Measurements from ENCODE around the gene C2orf92. TPM values are rescaled to one million over a fixed set of nuclear protein-coding genes. Genes with fewer than 3 reads are reported as not detected.

Gene C2orf92
- polyA plus RNA-seq, 1 donor from 2014 or later: 10.7 TPM

- Histone ChIP-seq H3K79me2 (replicated peaks; ENCODE audit: insufficient read depth, low read length) (no peaks in the 10 kb centered on the region), H3F3A (ENCODE audit: insufficient read depth, low read length, poor library complexity, severe bottlenecking) (no peaks in the 10 kb centered on the region), H3K9ac (ENCODE audit: low read length) (no peak overlapping the region), H2AFZ (ENCODE audit: low read depth, low read length) (no peak overlapping the region), H3K27me3 (ENCODE audit: insufficient read depth, low read depth, low read length) (no peaks in the 10 kb centered on the region), H3K4me2 (ENCODE audit: low read length) (no peak overlapping the region), H3K36me3 (ENCODE audit: insufficient read depth, low read length) (peaks cover 5% of the 10 kb centered on the region), H3K9me3 (ENCODE audit: low read length) (no peaks in the 10 kb centered on the region), H3K9me2 (ENCODE audit: insufficient read depth, low read length) (no peaks in the 10 kb centered on the region), H3K27ac (ENCODE audit: low read length) (no peak overlapping the region), H4K20me1 (ENCODE audit: insufficient read depth) (no peaks in the 10 kb centered on the region), H3K4me3 (ENCODE audit: low read length) (no peak overlapping the region)
- TF ChIP-seq POLR2AphosphoS5 (IDR thresholded peaks at IDR 0.05) (no peak), RAD21 (conservative IDR thresholded peaks at IDR 0.05) (no peak), SMC3 (conservative IDR thresholded peaks at IDR 0.05; ENCODE audit: poor library complexity) (no peak), REST (IDR thresholded peaks at IDR 0.05; ENCODE audit: borderline replicate concordance) (no peak), MXI1 (conservative IDR thresholded peaks at IDR 0.05; ENCODE audit: poor library complexity, severe bottlenecking) (no peak), EP300 (conservative IDR thresholded peaks at IDR 0.05; ENCODE audit: poor library complexity, severe bottlenecking) (no peak), TAF1 (IDR thresholded peaks at IDR 0.05; ENCODE audit: low read depth) (no peak), EZH2 (IDR thresholded peaks at IDR 0.05; ENCODE audit: borderline replicate concordance, insufficient read depth, low read length, poor library complexity, severe bottlenecking) (no peak), CTCF (IDR thresholded peaks at IDR 0.05; ENCODE audit: poor library complexity, severe bottlenecking) (no peak)
These were observed 76.1 kb downstream of the C2orf92 start for GRCh38 chr2:97745474-97746174.

- no peaks in the 10 kb centered on the region for H3K27me3 ChIP-seq (ENCODE audit: insufficient read depth, low read depth, low read length)
- no peaks in the 10 kb centered on the region for H3K79me2 ChIP-seq (replicated peaks; ENCODE audit: insufficient read depth, low read length)
- H3K4me2 ChIP-seq (ENCODE audit: low read length): no peak overlapping the region
- no peak overlapping the region for H2AFZ ChIP-seq (ENCODE audit: low read depth, low read length)
- H4K20me1 ChIP-seq (ENCODE audit: insufficient read depth): no peaks in the 10 kb centered on the region
- no peaks in the 10 kb centered on the region for H3K9me2 ChIP-seq (ENCODE audit: insufficient read depth, low read length)
- H3K27ac ChIP-seq (ENCODE audit: low read length): no peak overlapping the region
- H3K36me3 ChIP-seq (ENCODE audit: insufficient read depth, low read length): peaks cover 5% of the 10 kb centered on the region
- no peak overlapping the region for H3K4me3 ChIP-seq (ENCODE audit: low read length)
- no peaks in the 10 kb centered on the region for H3F3A ChIP-seq (ENCODE audit: insufficient read depth, low read length, poor library complexity, severe bottlenecking)
- H3K9ac ChIP-seq (ENCODE audit: low read length): no peak overlapping the region
- H3K9me3 ChIP-seq (ENCODE audit: low read length): no peaks in the 10 kb centered on the region
- TF ChIP-seq EZH2 (IDR thresholded peaks at IDR 0.05; ENCODE audit: borderline replicate concordance, insufficient read depth, low read length, poor library complexity, severe bottlenecking) (no peak), CTCF (IDR thresholded peaks at IDR 0.05; ENCODE audit: poor library complexity, severe bottlenecking) (no peak), MXI1 (conservative IDR thresholded peaks at IDR 0.05; ENCODE audit: poor library complexity, severe bottlenecking) (no peak), RAD21 (conservative IDR thresholded peaks at IDR 0.05) (no peak), TAF1 (IDR thresholded peaks at IDR 0.05; ENCODE audit: low read depth) (no peak), EP300 (conservative IDR thresholded peaks at IDR 0.05; ENCODE audit: poor library complexity, severe bottlenecking) (no peak), POLR2AphosphoS5 (IDR thresholded peaks at IDR 0.05) (no peak), REST (IDR thresholded peaks at IDR 0.05; ENCODE audit: borderline replicate concordance) (no peak), SMC3 (conservative IDR thresholded peaks at IDR 0.05; ENCODE audit: poor library complexity) (no peak)
These were observed 77.8 kb downstream of the C2orf92 start for GRCh38 chr2:97747285-97747684.
